GM23248 (cell line): Measurements from ENCODE around the gene NAA20. TPM values are rescaled to one million over a fixed set of nuclear protein-coding genes. Genes with fewer than 3 reads are reported as not detected.
A peak's percentile ranks its signal among the peaks of the same experiment; 100 is the strongest.

ENCODE experiments used
- DNase-seq: peaks from one replicate; pipeline ENCODE4 v3.0.0-alpha.2; 2015
- H2AFZ ChIP-seq: fragments of 200-600 bp; sonication (generic); 2 replicates; pipeline ENCODE4 v1.6.1; 2016; ENCODE audit warnings: antibody characterized with exemption
- H3F3A ChIP-seq: fragments of 200-600 bp; sonication (generic); 2 replicates; pipeline ENCODE4 v1.6.1; 2016; ENCODE audit warnings: mild to moderate bottlenecking, antibody characterized with exemption, mixed run types; ENCODE audit not compliant: insufficient read depth
- H3K27ac ChIP-seq: fragments of 200-600 bp; sonication (generic); 2 replicates; pipeline ENCODE4 v1.5.1; 2016; ENCODE audit warnings: mild to moderate bottlenecking
- H3K27me3 ChIP-seq: fragments of 200-600 bp; sonication (generic); replicated peaks from 2 replicates; pipeline ENCODE4 v1.6.1; 2016; ENCODE audit warnings: mild to moderate bottlenecking; ENCODE audit not compliant: insufficient read depth
- H3K36me3 ChIP-seq: fragments of 200-600 bp; sonication (generic); 2 replicates; pipeline ENCODE4 v1.6.1; 2016; ENCODE audit warnings: low read depth, mild to moderate bottlenecking
- H3K4me1 ChIP-seq: fragments of 200-600 bp; sonication (generic); 2 replicates; pipeline ENCODE4 v1.6.1; 2016; ENCODE audit warnings: mild to moderate bottlenecking; ENCODE audit not compliant: insufficient read depth
- H3K4me2 ChIP-seq: fragments of 200-600 bp; sonication (generic); one replicate; pipeline ENCODE4 v1.6.1; 2016; ENCODE audit warnings: mild to moderate bottlenecking; ENCODE audit not compliant: unreplicated experiment
- H3K4me3 ChIP-seq: fragments of 200-600 bp; sonication (generic); 2 replicates; pipeline ENCODE4 v1.5.1; 2016; ENCODE audit warnings: mild to moderate bottlenecking
- H3K79me2 ChIP-seq: fragments of 200-600 bp; sonication (generic); 2 replicates; pipeline ENCODE4 v1.6.1; 2016; ENCODE audit warnings: mild to moderate bottlenecking; ENCODE audit not compliant: insufficient read depth
- H3K9ac ChIP-seq: fragments of 200-600 bp; sonication (generic); 2 replicates; pipeline ENCODE4 v1.6.1; 2016; ENCODE audit warnings: mild to moderate bottlenecking
- H3K9me2 ChIP-seq: fragments of 200-600 bp; sonication (generic); 2 replicates; pipeline ENCODE4 v1.6.1; 2016; ENCODE audit warnings: mixed run types, mild to moderate bottlenecking, moderate library complexity; ENCODE audit not compliant: insufficient read depth
- H3K9me3 ChIP-seq: fragments of 200-600 bp; sonication (generic); one replicate; pipeline ENCODE4 v1.6.1; 2017; ENCODE audit warnings: low read depth
- H4K20me1 ChIP-seq: fragments of 200-600 bp; sonication (generic); 2 replicates; pipeline ENCODE4 v1.6.0; 2016; ENCODE audit not compliant: insufficient read depth
- EZH2 ChIP-seq: fragments of 200-600 bp; sonication (generic); IDR thresholded peaks from 2 replicates; pipeline ENCODE4 v1.6.1; 2018; ENCODE audit warnings: antibody characterized with exemption, mild to moderate bottlenecking; ENCODE audit not compliant: insufficient read depth, poor library complexity, severe bottlenecking
- EZH2phosphoT487 ChIP-seq: fragments of 200-600 bp; sonication (generic); IDR thresholded peaks from 2 replicates; pipeline ENCODE4 v1.6.1; 2018; ENCODE audit warnings: antibody characterized with exemption, moderate library complexity, mild to moderate bottlenecking, low read depth; ENCODE audit not compliant: insufficient read depth
- WGBS, 2 experiments: methylation state at CpG; one replicate each; pipeline ENCODE4 v1.1.6; 2015 to 2017; ENCODE audit warnings: low lambda C conversion rate in 2 of 2, low coverage in 1 of 2; ENCODE audit errors: missing lambda C conversion rate in 2 of 2; 5-methylcytosine and 5-hydroxymethylcytosine counted together
- in situ Hi-C: fragments of 300-500 bp; cut with MboI; formaldehyde crosslinking; loops from 2 replicates; pipeline ENCODE4 v1.15.0; 2020
- polyA plus RNA-seq: library from polyadenylated mRNA; unstranded; fragments of >200 nt; fragmentation: Nextera tagmentation; extraction: Ambion mirVana; gene quantifications from 2 replicates; pipeline ENCODE4 v1.2.1, GENCODE V29; 2016
- total RNA-seq: library from RNA; depleted of rRNA; stranded (reverse); fragments of >200 nt; shearing (Covaris generic); gene quantifications from 2 replicates; pipeline ENCODE4 v1.2.3, GENCODE V29; 2014

The NAA20 gene
- total and polyA plus RNA-seq, 2 experiments from 2014 or later: 66.4 to 163 TPM

GRCh38 chr20:20014659-20015058, 2.5 kb upstream of the NAA20 start:
- WGBS, 2 experiments: 75 to 76% methylated on average over 2 of the region's 2 CpGs
- H3K4me3 ChIP-seq: no peak overlapping the region
- DNase-seq: no peak
- H3K27me3 ChIP-seq: no peaks in the 10 kb centered on the region
- H3K36me3 ChIP-seq: no peaks in the 10 kb centered on the region
- H3K4me1 ChIP-seq: peaks cover 29% of the 10 kb centered on the region
- peaks cover 9% of the 10 kb centered on the region; the same call in 1 of the 2 replicates for H3F3A ChIP-seq
- peaks cover 25% of the 10 kb centered on the region for H3K79me2 ChIP-seq
- in situ Hi-C loops: no loop called here
- no peaks in the 10 kb centered on the region for H4K20me1 ChIP-seq
- no peak overlapping the region for H3K9ac ChIP-seq
- no peak overlapping the region for H3K4me2 ChIP-seq
- no peak overlapping the region for H3K27ac ChIP-seq
- no peaks in the 10 kb centered on the region for H3K9me2 ChIP-seq
- H3K9me3 ChIP-seq: no peaks in the 10 kb centered on the region
- no peak overlapping the region for H2AFZ ChIP-seq
- TF ChIP-seq EZH2phosphoT487 (no peak), EZH2 (no peak)

DNA sequence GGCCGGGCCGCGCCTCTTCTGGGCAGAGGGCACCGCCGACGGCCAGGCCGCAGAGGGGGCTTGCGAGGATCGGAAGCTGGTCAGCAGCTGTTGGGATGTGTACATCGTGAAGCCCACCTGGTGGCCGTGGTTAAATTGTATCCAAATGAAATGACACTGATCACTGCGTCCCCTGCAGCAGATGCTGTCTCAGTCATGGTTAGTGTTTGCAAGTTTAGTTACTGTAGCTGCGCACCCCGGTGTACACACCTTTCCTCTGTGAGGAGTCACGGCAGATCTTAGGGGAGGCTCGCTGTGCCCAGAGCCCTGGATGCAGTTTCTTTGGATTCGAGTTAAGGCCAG, 653 bp downstream of the NAA20 start:
- Histone ChIP-seq H3K9me2 (no peaks in the 10 kb centered on the region), H3K4me1 (peaks cover 20% of the 10 kb centered on the region), H3K79me2 (peaks cover 57% of the 10 kb centered on the region), H3K36me3 (no peaks in the 10 kb centered on the region), H4K20me1 (no peaks in the 10 kb centered on the region), H3K9me3 (no peaks in the 10 kb centered on the region), H3K4me2 (peak overlapping the region; percentile 95), H3F3A (no peaks in the 10 kb centered on the region; the same call in 1 of the 2 replicates), H3K27me3 (no peaks in the 10 kb centered on the region), H2AFZ (peak overlapping the region; percentile 96), H3K4me3 (peak overlapping the region; percentile 84), H3K27ac (peak overlapping the region; percentile 41), H3K9ac (peak overlapping the region; percentile 88)
- in situ Hi-C loops: no loop called here
- TF ChIP-seq EZH2 (no peak), EZH2phosphoT487 (no peak)
- DNase-seq: peak; percentile 50
- WGBS, 2 experiments: 2 to 3% methylated on average over 17 of the region's 17 CpGs

GRCh38 chr20:20018366-20018765, 1.2 kb downstream of the NAA20 start:
- peak overlapping the region; percentile 95 for H3K4me2 ChIP-seq
- peaks cover 62% of the 10 kb centered on the region for H3K79me2 ChIP-seq
- H2AFZ ChIP-seq: no peak overlapping the region; the same call in 1 of the 2 replicates
- H3K4me1 ChIP-seq: peaks cover 20% of the 10 kb centered on the region
- H3K9me3 ChIP-seq: no peaks in the 10 kb centered on the region
- no peaks in the 10 kb centered on the region for H3K9me2 ChIP-seq
- H4K20me1 ChIP-seq: no peaks in the 10 kb centered on the region
- WGBS, 2 experiments: 88 to 92% methylated on average over 8 of the region's 8 CpGs
- TF ChIP-seq EZH2phosphoT487 (no peak), EZH2 (no peak)
- no peaks in the 10 kb centered on the region for H3K27me3 ChIP-seq
- peaks cover 1% of the 10 kb centered on the region for H3F3A ChIP-seq
- H3K27ac ChIP-seq: no peak overlapping the region
- H3K9ac ChIP-seq: peak overlapping the region; percentile 88
- in situ Hi-C loops: no loop called here
- H3K4me3 ChIP-seq: peak overlapping the region; percentile 84
- H3K36me3 ChIP-seq: no peaks in the 10 kb centered on the region
- DNase-seq: no peak

DNA sequence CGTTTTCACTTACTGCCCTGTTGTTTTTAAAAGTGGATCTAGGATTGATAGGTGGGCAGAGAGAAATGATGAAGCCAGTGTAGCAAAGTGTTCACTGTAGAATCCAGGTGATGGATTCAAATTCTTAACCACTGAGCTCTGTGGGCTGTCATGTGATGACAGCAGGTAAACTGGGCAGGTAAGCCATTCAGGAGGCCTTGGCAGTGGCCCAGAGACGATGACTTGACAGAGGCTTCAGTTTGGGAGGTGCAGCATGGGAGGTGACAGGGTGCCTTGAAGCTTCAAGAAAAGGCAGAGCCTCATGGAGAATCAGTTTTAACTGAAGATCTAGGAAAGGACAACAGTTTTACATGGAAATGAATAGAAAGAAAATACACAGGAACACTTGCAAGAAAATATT, 2.0 kb downstream of the NAA20 start:
- in situ Hi-C loops: no loop called here
- Histone ChIP-seq H3K79me2 (peaks cover 70% of the 10 kb centered on the region), H2AFZ (no peak overlapping the region), H3K9ac (no peak overlapping the region), H3K36me3 (no peaks in the 10 kb centered on the region), H3K27ac (no peak overlapping the region), H3K4me1 (peaks cover 20% of the 10 kb centered on the region), H3K4me2 (peak overlapping the region; percentile 95), H4K20me1 (0 out of 2 replicates have a peak, but pooled peaks cover 1% of the 10 kb centered on the region), H3F3A (peaks cover 9% of the 10 kb centered on the region), H3K9me2 (no peaks in the 10 kb centered on the region), H3K27me3 (no peaks in the 10 kb centered on the region), H3K4me3 (peak overlapping the region; percentile 84; the same call in 1 of the 2 replicates), H3K9me3 (no peaks in the 10 kb centered on the region)
- DNase-seq: no peak
- 81 to 86% methylated on average over 2 of the region's 2 CpGs for WGBS, 2 experiments
- TF ChIP-seq EZH2 (no peak), EZH2phosphoT487 (no peak)

DNA sequence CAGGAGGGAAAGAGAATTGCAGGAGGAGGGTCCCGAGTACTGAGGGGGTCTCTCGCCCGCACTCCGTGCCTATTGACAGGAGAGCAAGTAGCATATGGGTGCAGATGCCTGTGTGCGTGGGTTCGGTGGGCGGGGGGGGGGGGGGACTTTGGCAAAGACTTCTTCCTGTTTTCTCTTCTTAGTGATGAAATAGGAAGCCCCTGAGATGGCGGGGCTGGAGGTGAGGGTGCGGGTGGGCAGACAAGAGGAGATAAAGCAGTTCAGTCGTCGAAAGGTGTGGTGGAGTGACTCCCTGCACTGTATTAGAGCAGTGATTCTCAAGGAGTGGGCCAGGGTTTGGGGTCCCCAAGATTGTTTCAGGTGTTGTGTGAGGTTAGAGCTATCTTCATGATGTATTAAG, 3.7 kb downstream of the NAA20 start:
- H3K4me2 ChIP-seq: no peak overlapping the region
- no peaks in the 10 kb centered on the region for H3K36me3 ChIP-seq
- no peaks in the 10 kb centered on the region for H3K9me3 ChIP-seq
- no peak for DNase-seq
- TF ChIP-seq EZH2phosphoT487 (no peak), EZH2 (no peak)
- no peak overlapping the region for H3K4me3 ChIP-seq
- in situ Hi-C loops: no loop called here
- no peaks in the 10 kb centered on the region for H3K9me2 ChIP-seq
- peaks cover 88% of the 10 kb centered on the region for H3K79me2 ChIP-seq
- H3K27ac ChIP-seq: no peak overlapping the region
- no peak overlapping the region for H3K9ac ChIP-seq
- 80 to 86% methylated on average over 8 to 11 of the region's 11 CpGs for WGBS, 2 experiments
- no peak overlapping the region for H2AFZ ChIP-seq
- H3K4me1 ChIP-seq: peaks cover 33% of the 10 kb centered on the region
- 0 out of 2 replicates have a peak, but pooled peaks cover 8% of the 10 kb centered on the region for H4K20me1 ChIP-seq
- peaks cover 23% of the 10 kb centered on the region for H3F3A ChIP-seq
- no peaks in the 10 kb centered on the region for H3K27me3 ChIP-seq
